GM18858 (cell line): Measurements from ENCODE around the gene ITPR2.
A peak's percentile ranks its signal among the peaks of the same experiment; 100 is the strongest.

ENCODE experiments used
- ATAC-seq: cut with Tn5 transposase; IDR thresholded peaks from one replicate; pipeline ENCODE4 v1.9.1; 2021; ENCODE audit not compliant: unreplicated experiment

ITPR2 gene

GRCh38 chr12:26825459-26826016, 7.5 kb downstream of the ITPR2 start:
- no peak for ATAC-seq

DNA sequence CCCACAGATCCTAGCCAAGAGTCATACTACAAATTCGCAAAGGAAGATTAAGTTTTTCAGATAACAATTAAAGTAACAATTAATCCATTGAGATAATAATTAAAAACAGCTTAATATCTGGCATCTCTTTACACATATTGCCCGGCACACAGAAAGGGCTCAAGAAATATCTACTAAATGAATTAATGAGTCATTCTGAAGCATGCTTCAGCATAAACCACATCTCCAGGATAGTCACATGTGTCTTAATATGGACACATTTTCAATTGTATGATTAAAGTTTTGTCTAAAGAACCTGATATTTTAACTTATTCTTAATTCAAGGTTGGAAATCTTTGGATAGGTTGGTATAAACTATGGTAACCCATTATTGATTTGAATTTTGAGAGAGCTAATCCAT, 9.6 kb downstream of the ITPR2 start:
- no peak for ATAC-seq

- no peak for ATAC-seq
Observed at GRCh38 chr12:26822026-26822425, 11.0 kb downstream of the ITPR2 start.

GRCh38 chr12:26821212-26821701, 11.7 kb downstream of the ITPR2 start:
- no peak for ATAC-seq

DNA sequence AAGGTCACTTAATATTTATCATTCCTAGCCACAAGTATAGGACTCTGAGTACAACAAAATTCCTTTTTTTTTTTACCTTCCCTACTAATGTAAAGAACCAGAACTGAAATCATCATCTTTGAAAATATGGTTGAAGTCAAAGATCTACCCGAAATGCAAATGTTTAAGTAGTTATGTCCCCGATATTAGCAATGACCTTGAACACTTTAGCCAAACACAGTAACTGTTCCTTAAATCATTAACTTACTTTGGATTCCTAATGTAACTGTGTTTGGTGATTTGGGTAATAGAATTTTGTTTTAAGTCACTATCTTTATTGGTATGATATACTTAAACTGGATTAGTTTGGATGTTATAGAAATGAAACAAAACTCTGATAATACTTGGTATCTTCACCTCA, 14.4 kb downstream of the ITPR2 start:
- ATAC-seq, result no peak

- no peak for ATAC-seq
Observed at GRCh38 chr12:26818201-26818600, 14.8 kb downstream of the ITPR2 start.

- ATAC-seq, result peak; percentile 91
Observed at GRCh38 chr12:26817183-26817591, 15.8 kb downstream of the ITPR2 start.

DNA sequence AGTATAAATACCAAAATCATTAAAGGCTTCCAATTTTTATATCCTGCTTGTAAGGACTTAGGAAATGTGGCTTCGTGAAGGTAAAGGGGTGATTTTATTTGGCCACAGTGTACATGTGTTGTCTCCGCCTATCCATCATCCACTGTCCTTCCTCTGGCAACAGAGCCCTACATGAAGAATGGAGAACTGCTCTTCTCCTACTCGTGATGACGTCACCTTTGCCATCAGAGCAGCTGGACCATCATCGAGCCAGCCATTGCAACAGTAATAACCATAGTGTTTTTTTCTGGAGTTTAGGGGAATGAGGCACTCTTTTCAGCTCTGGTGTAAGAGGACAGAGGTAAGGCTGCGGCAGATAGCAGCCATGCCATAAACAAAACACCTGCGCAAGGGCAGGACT, 19.2 kb downstream of the ITPR2 start:
- no peak for ATAC-seq

- no peak for ATAC-seq
Observed at GRCh38 chr12:26810330-26810729, 22.7 kb downstream of the ITPR2 start.

GRCh38 chr12:26809611-26810285, 23.2 kb downstream of the ITPR2 start:
- ATAC-seq, result no peak

GRCh38 chr12:26808766-26809476, 24.1 kb downstream of the ITPR2 start:
- peak; percentile 53 for ATAC-seq

DNA sequence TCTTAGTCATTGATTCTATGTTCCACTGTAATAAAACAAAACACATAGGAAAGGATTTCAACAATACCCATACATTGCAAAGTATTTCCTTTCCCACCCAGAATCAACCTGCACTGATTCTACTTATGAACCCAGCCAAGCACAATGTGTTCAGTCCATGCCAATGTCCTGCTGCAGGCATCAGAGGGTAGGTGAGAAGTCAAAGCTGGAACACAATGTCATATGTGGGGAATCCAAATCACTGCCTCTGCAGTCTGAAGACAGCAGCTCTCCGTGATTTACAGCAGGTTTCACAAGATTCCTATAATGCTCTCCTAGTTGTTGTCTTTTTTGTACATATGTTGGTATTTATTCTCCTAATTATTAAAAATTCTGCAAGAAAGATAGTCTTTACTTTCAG, 25.7 kb downstream of the ITPR2 start:
- ATAC-seq, result no peak

GRCh38 chr12:26806556-26806955, 26.4 kb downstream of the ITPR2 start:
- ATAC-seq, result no peak

GRCh38 chr12:26805401-26805971, 27.5 kb downstream of the ITPR2 start:
- no peak for ATAC-seq

DNA sequence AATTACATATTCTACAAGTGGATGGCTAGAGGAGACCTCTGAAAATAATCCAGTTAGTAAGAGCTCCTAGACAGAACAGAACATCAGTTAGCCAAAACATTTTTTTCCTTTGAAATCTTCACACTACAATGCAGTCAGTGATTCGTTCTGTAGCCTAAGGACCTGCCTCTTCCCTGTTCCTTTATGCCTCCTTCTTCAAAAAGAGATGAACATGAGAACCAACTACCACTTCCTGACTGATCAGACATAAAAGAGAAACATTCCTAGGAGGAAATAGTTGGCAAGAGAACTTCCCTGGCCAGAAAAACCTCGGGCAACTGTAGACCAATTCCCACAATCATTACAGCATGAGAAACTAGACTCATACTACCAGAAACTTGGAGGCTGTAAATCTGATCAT, 29.4 kb downstream of the ITPR2 start:
- no peak for ATAC-seq

DNA sequence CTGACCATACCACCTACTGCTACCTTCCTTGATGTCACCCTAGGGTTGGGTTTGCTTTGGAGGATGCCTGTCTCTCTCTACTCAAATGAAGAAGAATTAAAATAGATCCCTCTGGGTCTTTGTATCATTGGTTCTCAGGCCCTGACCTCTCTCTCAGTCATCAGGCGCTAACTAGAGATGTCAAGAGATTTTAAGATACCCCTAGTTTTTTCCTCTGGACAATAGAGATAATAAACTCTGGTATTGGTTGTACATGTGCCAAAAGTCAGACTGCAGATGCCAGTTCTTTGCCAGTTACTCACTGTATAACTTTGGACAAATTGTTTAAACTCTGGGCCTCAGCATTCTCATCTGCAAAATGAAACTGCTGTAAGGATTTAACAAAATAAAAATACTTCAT, 31.5 kb downstream of the ITPR2 start:
- no peak for ATAC-seq

DNA sequence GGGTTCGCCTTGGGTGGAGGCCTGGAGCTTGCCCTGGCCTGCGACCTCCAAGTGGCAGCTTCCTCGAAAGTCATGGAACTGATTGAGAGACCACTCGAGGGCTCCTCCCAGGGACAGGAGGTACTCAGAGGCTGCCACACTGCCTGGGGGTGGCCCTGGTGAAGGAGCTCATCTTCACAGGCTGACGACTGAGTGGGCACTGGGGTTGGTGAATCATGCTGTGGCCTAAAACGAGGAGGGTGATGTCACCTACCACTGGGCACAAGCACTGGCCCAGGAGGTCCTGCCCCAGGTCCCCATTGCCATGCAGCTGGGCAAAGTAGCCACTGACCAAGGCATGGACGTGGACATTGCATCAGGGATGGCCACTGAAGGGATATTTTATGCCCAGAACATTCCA, 32.1 kb downstream of the ITPR2 start:
- no peak for ATAC-seq

DNA sequence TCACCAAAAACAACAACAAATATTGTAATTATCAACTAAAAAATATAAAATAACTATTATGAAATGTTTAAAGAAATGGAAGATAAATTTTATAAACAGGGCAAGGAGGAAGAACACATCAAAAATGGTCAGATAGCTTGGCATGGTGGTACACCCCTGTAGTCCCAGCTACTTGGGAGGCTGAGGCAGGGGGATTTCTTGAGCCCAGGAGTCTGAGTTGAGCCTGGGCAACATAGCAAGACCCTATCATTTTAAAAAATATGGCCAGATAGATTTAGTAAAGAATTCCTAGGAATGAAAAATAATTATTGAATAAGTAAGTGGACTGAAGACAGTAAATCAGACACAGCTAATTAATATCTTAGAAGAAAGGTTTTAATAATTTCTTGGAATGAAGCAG, 32.6 kb downstream of the ITPR2 start:
- no peak for ATAC-seq

GRCh38 chr12:26799741-26800140, 33.3 kb downstream of the ITPR2 start:
- ATAC-seq, result no peak

DNA sequence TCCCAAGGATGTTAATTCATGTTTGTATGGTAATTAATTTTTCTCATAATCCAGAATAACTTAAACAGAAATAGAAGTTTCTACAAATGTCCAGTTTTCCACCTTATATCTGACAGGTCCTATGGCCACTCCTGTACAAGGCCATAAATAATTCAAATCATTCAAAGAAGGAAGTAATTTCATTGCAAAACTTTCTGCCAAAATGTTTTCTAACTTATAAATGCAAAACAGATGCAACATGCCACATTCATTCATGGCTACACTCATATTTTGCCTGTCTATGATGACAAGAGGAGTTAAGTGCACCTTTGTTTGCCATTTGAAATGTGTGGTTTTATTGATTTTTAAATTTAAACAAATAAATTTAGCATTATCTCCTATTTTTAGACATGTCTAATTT, 34.4 kb downstream of the ITPR2 start:
- ATAC-seq, result no peak

GRCh38 chr12:26798023-26798422, 35.0 kb downstream of the ITPR2 start:
- ATAC-seq, result peak; percentile 67

DNA sequence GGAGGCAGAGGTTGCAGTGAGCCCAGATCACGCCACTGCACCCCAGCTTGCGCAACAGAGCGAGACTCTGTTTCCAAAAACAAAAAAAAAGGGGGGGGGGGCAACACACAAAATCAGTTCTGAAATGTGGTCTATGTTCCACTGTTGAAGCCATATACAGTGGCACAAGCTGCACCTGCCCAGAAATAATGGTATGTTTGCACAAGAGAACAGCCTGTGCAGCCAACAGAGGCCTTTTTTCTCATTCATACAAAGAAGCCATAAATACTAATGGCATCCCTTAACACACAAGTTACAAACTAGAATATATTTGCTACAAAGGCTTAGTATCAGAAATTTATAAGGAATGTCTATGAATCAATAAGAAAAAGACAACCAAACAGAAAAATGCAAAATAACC, 37.1 kb downstream of the ITPR2 start:
- ATAC-seq, result no peak
